Endothelial cell of umbilical vein (primary cell): Measurements from ENCODE around the gene TSEN34. TPM values are rescaled to one million over a fixed set of nuclear protein-coding genes. Genes with fewer than 3 reads are reported as not detected.

Experiments
- BruUV-seq: library from RNA; stranded (reverse); fragments of 400-500 nt; replicated peaks from 2 replicates; lab custom pipeline; 2021; lab: Mats Ljungman, UMichigan
- CTCF ChIA-PET: fragments of 300-600, 350-600 bp; sonication (Branson Sonifier 250); formaldehyde crosslinking; loops from one replicate; lab custom pipeline; 2021; ENCODE audit warnings: antibody characterized with exemption, inconsistent platforms; lab: Charles Lee
- POLR2A ChIA-PET: fragments of 300-600, 350-600 bp; sonication (Branson Sonifier 250); formaldehyde crosslinking; loops from one replicate; lab custom pipeline; 2021; ENCODE audit warnings: antibody characterized with exemption, inconsistent platforms; lab: Charles Lee
- DNase-seq: peaks from one replicate; pipeline ENCODE4 v3.0.0-alpha.2; 2011; ENCODE audit warnings: low read depth, low spot score
- FAIRE-seq: peaks from 2 replicates; lab custom pipeline; 2011; peaks lifted over from hg19 to GRCh38; lab: Jason Lieb, UNC
- H2AFZ ChIP-seq: 2 replicates; pipeline ENCODE4 v1.6.0; 2012; ENCODE audit warnings: low read depth, low read length, control low read depth, inconsistent platforms
- H3K27ac ChIP-seq: 2 replicates; pipeline ENCODE4 v1.5.1; 2011; ENCODE audit warnings: low read depth, mild to moderate bottlenecking, control low read depth, low read length, moderate library complexity; ENCODE audit not compliant: insufficient read depth
- H3K27me3 ChIP-seq, 2 experiments: 2 replicates each; pipeline versions ENCODE4 v1.6.0 to v1.6.1; 2011; ENCODE audit warnings: low read length in 2 of 2, mixed read lengths in 1 of 2; ENCODE audit not compliant: control insufficient read depth in 2 of 2, insufficient read depth in 2 of 2
- H3K36me3 ChIP-seq, 2 experiments: 2 replicates in 1 of 2; 3 replicates in 1 of 2; pipeline ENCODE4 v1.5.1; 2011; ENCODE audit warnings: low read length in 2 of 2, mild to moderate bottlenecking in 1 of 2, moderate library complexity in 1 of 2; ENCODE audit not compliant: control insufficient read depth in 2 of 2, insufficient read depth in 2 of 2; ENCODE audit errors: extremely low read depth in 1 of 2
- H3K4me1 ChIP-seq: 3 replicates; pipeline ENCODE4 v1.5.1; 2011; ENCODE audit warnings: mild to moderate bottlenecking, low read length; ENCODE audit not compliant: control insufficient read depth, insufficient read depth; ENCODE audit errors: extremely low read depth
- H3K4me2 ChIP-seq: 2 replicates; pipeline ENCODE4 v1.6.1; 2011; ENCODE audit warnings: low read length, control low read depth, mixed read lengths; ENCODE audit not compliant: insufficient read depth
- H3K4me3 ChIP-seq, 3 experiments: fragments of 200-600 bp in 1 of 3; sonication (generic), shearing (Covaris generic) in 1 of 3; replicated peaks in 1 of 3; 2 replicates each; pipeline ENCODE4 v1.5.1; 2011 to 2016; ENCODE audit warnings: control low read depth in 3 of 3, low read length in 3 of 3, mild to moderate bottlenecking in 2 of 3, inconsistent platforms in 1 of 3, low read depth in 1 of 3, moderate library complexity in 1 of 3; ENCODE audit not compliant: insufficient read depth in 1 of 3
- H3K79me2 ChIP-seq: 2 replicates; pipeline ENCODE4 v1.6.0; 2012; ENCODE audit warnings: low read length, inconsistent platforms; ENCODE audit not compliant: control insufficient read depth, insufficient read depth
- H3K9ac ChIP-seq: replicated peaks from 2 replicates; pipeline ENCODE3; 2011; ENCODE audit warnings: low read length, control low read depth; ENCODE audit not compliant: insufficient read depth; ENCODE audit errors: extremely low read depth
- H3K9me1 ChIP-seq: replicated peaks from 3 replicates; pipeline ENCODE4 v1.6.0; 2011; ENCODE audit warnings: mild to moderate bottlenecking, low read length; ENCODE audit not compliant: control insufficient read depth, insufficient read depth; ENCODE audit errors: extremely low read depth
- H3K9me3 ChIP-seq: replicated peaks from 2 replicates; pipeline ENCODE4 v1.5.1; 2012; ENCODE audit warnings: low read length, inconsistent platforms; ENCODE audit not compliant: control insufficient read depth, insufficient read depth
- H4K20me1 ChIP-seq: replicated peaks from 2 replicates; pipeline ENCODE3; 2011; ENCODE audit warnings: mild to moderate bottlenecking, low read length; ENCODE audit not compliant: control insufficient read depth, insufficient read depth; ENCODE audit errors: extremely low read depth
- CTCF ChIP-seq, 2 donors: IDR thresholded peaks; 1 replicate in 1 of 2; 2 replicates in 1 of 2; pipeline ENCODE4 v1.5.1; 2011; ENCODE audit warnings: low read length in 2 of 2, mild to moderate bottlenecking in 2 of 2, moderate library complexity in 2 of 2, control low read depth in 1 of 2, inconsistent platforms in 1 of 2, low read depth in 1 of 2; ENCODE audit not compliant: insufficient read depth in 1 of 2; ENCODE audit errors: extremely low read depth in 1 of 2
- EZH2 ChIP-seq: IDR thresholded peaks from 2 replicates; pipeline ENCODE4 v1.6.1; 2012; ENCODE audit warnings: borderline replicate concordance, low read depth, mild to moderate bottlenecking, moderate library complexity, low read length, inconsistent platforms; ENCODE audit not compliant: severe bottlenecking
- FOS ChIP-seq: IDR thresholded peaks from 2 replicates; pipeline ENCODE4 v1.6.1; 2011; ENCODE audit warnings: mild to moderate bottlenecking, low read length, moderate library complexity, borderline replicate concordance; ENCODE audit not compliant: insufficient read depth
- GATA2 ChIP-seq: IDR thresholded peaks from 2 replicates; pipeline ENCODE4 v1.7.0; 2011; ENCODE audit warnings: low read depth, mild to moderate bottlenecking, moderate library complexity, mixed read lengths, low read length; ENCODE audit not compliant: insufficient read length, insufficient read depth
- JUN ChIP-seq: IDR thresholded peaks from 2 replicates; pipeline ENCODE4 v1.6.1; 2011; ENCODE audit warnings: borderline replicate concordance, low read depth; ENCODE audit not compliant: insufficient read length, insufficient read depth
- MAX ChIP-seq: IDR thresholded peaks from 2 replicates; pipeline ENCODE4 v1.6.1; 2011; ENCODE audit not compliant: insufficient read depth, insufficient read length
- MYC ChIP-seq: IDR thresholded peaks from one replicate; pipeline ENCODE4 v1.6.1; 2011; ENCODE audit warnings: mild to moderate bottlenecking, low read depth, low read length
- POLR2A ChIP-seq: IDR thresholded peaks from 2 replicates; pipeline ENCODE4 v1.6.1; 2012; ENCODE audit warnings: low read depth, mild to moderate bottlenecking, control low read depth, low read length
- POLR2AphosphoS5 ChIP-seq: IDR thresholded peaks from 2 replicates; pipeline ENCODE4 v1.6.1; 2012; ENCODE audit warnings: low read depth, mild to moderate bottlenecking, control low read depth, low read length, moderate library complexity; ENCODE audit not compliant: insufficient read depth
- dilution Hi-C: fragments of 300-500 bp; cut with MboI; formaldehyde crosslinking; loops from one replicate; pipeline ENCODE4 v1.15.0; 2019; ENCODE audit warnings: low sequenced_read_pairs; ENCODE audit not compliant: extremely low pct_ligation_motif_present
- intact Hi-C: fragments of 100-400 bp; cut with micrococcal nuclease; formaldehyde crosslinking; loops from one replicate; pipeline ENCODE4 v1.10.0; 2022
- polyA plus RNA-seq, 4 experiments: library from polyadenylated mRNA; depleted of rRNA in 3 of 4; stranded (reverse) in 3 of 4; unstranded in 1 of 4; fragments of >200 nt; gene quantifications; 2 replicates each; pipeline versions ENCODE4 v1.2.1 to v1.2.3, GENCODE V29; 2011 to 2012; ENCODE audit warnings: missing spikeins in 1 of 4
- total RNA-seq: library from RNA; stranded (reverse); gene quantifications from 2 replicates; pipeline ENCODE4 v1.2.3, GENCODE V29; 2021

Gene TSEN34
- total and polyA plus RNA-seq, 2 donors (not counting 3 experiments of a cell fraction or from before 2014, with no cell fraction given): 40.7 to 81.9 TPM

- Histone ChIP-seq H3K79me2 (no peaks in the 10 kb centered on the region), H2AFZ (no peak overlapping the region), H3K9me1 (no peaks in the 10 kb centered on the region), H3K4me1 (no peaks in the 10 kb centered on the region), H3K9me3 (no peaks in the 10 kb centered on the region), H3K4me3 (no peak overlapping the region), H3K4me2 (no peak overlapping the region), H3K27me3 (peaks cover 10 to 13% of the 10 kb centered on the region in 2 experiments), H3K36me3 (no peaks in the 10 kb centered on the region), H3K27ac (no peak overlapping the region), H3K9ac (no peak overlapping the region), H4K20me1 (no peaks in the 10 kb centered on the region)
- TF ChIP-seq MAX (no peak), EZH2 (no peak), MYC (no peak), CTCF (IDR thresholded peaks at IDR 0.05; ENCODE audit: extremely low read depth in 1 of 2, insufficient read depth in 1 of 2, low read depth in 1 of 2, low read length in 2 of 2) (no peak), JUN (no peak), GATA2 (no peak), POLR2A (no peak), POLR2AphosphoS5 (no peak), FOS (no peak)
- DNase-seq: no peak
- dilution Hi-C loops: no loop called here
- intact Hi-C loops: no loop called here
- POLR2A ChIA-PET: no interaction called here
- BruUV-seq: no TSS peak
- FAIRE-seq: no peak
- CTCF ChIA-PET: interaction anchor here (2.3 kb wide), 1 partner anchor 62 kb away, joined by 5 read pairs; no protein-coding TSS in a partner anchor
These were observed 38.9 kb downstream of the TSEN34 start for GRCh38 chr19:54230031-54230430.
